Mesenchymal stem cell (in vitro differentiated cells and primary cell): ENCODE results near the gene DHX29.
"Not testable (repeated sequence)": the region's sequence is repeated elsewhere in the genome, so short reads cannot be mapped to it uniquely, and the experiment has no call there.

Experiments used
- DNase-seq: peaks from one replicate; pipeline ENCODE4 v3.0.0-alpha.2; 2013
- H2AFZ ChIP-seq: one replicate; pipeline ENCODE4 v1.6.1; 2013; ENCODE audit warnings: low read depth, mild to moderate bottlenecking, control low read depth, inconsistent platforms, low read length, moderate library complexity
- H2AK5ac ChIP-seq: 2 replicates; pipeline ENCODE4 v1.6.1; 2013; ENCODE audit warnings: low read length, moderate library complexity, mild to moderate bottlenecking, inconsistent platforms; ENCODE audit not compliant: severe bottlenecking
- H2BK120ac ChIP-seq: one replicate; pipeline ENCODE4 v1.6.1; 2013; ENCODE audit warnings: low read depth, mild to moderate bottlenecking, inconsistent platforms, low read length, moderate library complexity
- H2BK12ac ChIP-seq, 2 experiments: one replicate each; pipeline ENCODE4 v1.6.1; 2013; ENCODE audit warnings: inconsistent platforms in 2 of 2, low read length in 2 of 2, mild to moderate bottlenecking in 2 of 2, moderate library complexity in 2 of 2, control low read depth in 1 of 2
- H2BK15ac ChIP-seq: one replicate; pipeline ENCODE4 v1.6.1; 2013; ENCODE audit warnings: mild to moderate bottlenecking, low read depth, inconsistent platforms; ENCODE audit not compliant: poor library complexity, severe bottlenecking
- H2BK5ac ChIP-seq: 2 replicates; pipeline ENCODE4 v1.6.1; 2013; ENCODE audit warnings: low read depth, mild to moderate bottlenecking, low read length, control low read depth, inconsistent platforms; ENCODE audit not compliant: poor library complexity, severe bottlenecking
- H3K14ac ChIP-seq, 2 experiments: one replicate each; pipeline ENCODE4 v1.6.1; 2013; ENCODE audit warnings: inconsistent platforms in 2 of 2, low read length in 2 of 2, control low read depth in 1 of 2, mild to moderate bottlenecking in 1 of 2, moderate library complexity in 1 of 2
- H3K18ac ChIP-seq, 2 experiments: one replicate each; pipeline ENCODE4 v1.6.1; 2013; ENCODE audit warnings: inconsistent platforms in 2 of 2, low read length in 2 of 2, control low read depth in 1 of 2, low read depth in 1 of 2, mild to moderate bottlenecking in 1 of 2
- H3K23ac ChIP-seq, 2 experiments: one replicate each; pipeline ENCODE4 v1.6.1; 2013; ENCODE audit warnings: inconsistent platforms in 2 of 2, low read length in 2 of 2, mild to moderate bottlenecking in 2 of 2, moderate library complexity in 2 of 2, control low read depth in 1 of 2
- H3K27ac ChIP-seq: 2 replicates; pipeline ENCODE4 v1.5.1; 2013; ENCODE audit warnings: mild to moderate bottlenecking, moderate library complexity, low read length, control low read depth, inconsistent platforms; ENCODE audit not compliant: poor library complexity, severe bottlenecking
- H3K27me3 ChIP-seq, 2 experiments: 2 replicates each; pipeline versions ENCODE4 v1.6.1 to v1.7.0; 2013; ENCODE audit warnings: low read length in 2 of 2, mild to moderate bottlenecking in 2 of 2, moderate library complexity in 2 of 2, control low read depth in 1 of 2, inconsistent platforms in 1 of 2; ENCODE audit not compliant: control insufficient read depth in 1 of 2, insufficient read depth in 1 of 2
- H3K36me3 ChIP-seq, 2 experiments: 2 replicates each; pipeline versions ENCODE4 v1.6.1 to v1.7.0; 2013; ENCODE audit warnings: low read length in 2 of 2, control low read depth in 1 of 2, inconsistent platforms in 1 of 2, low read depth in 1 of 2, mild to moderate bottlenecking in 1 of 2; ENCODE audit not compliant: insufficient read depth in 2 of 2, control insufficient read depth in 1 of 2
- H3K4ac ChIP-seq, 2 experiments: one replicate each; pipeline ENCODE4 v1.6.1; 2013; ENCODE audit warnings: inconsistent platforms in 2 of 2, low read length in 2 of 2, mild to moderate bottlenecking in 2 of 2, moderate library complexity in 2 of 2, control low read depth in 1 of 2, low read depth in 1 of 2
- H3K4me1 ChIP-seq: 2 replicates; pipeline ENCODE4 v1.6.1; 2013; ENCODE audit warnings: low read depth, low read length, control low read depth; ENCODE audit not compliant: control insufficient read depth, insufficient read depth
- H3K4me2 ChIP-seq: 2 replicates; pipeline ENCODE4 v1.6.1; 2013; ENCODE audit warnings: low read length, mild to moderate bottlenecking, inconsistent platforms; ENCODE audit not compliant: poor library complexity, severe bottlenecking
- H3K4me3 ChIP-seq, 2 experiments: 2 replicates each; pipeline versions ENCODE4 v1.5.1 to v1.7.0; 2013; ENCODE audit warnings: low read length in 2 of 2, mild to moderate bottlenecking in 2 of 2, control low read depth in 1 of 2, low read depth in 1 of 2; ENCODE audit not compliant: insufficient read depth in 1 of 2
- H3K79me1 ChIP-seq: replicated peaks from 2 replicates; pipeline ENCODE4 v1.6.1; 2013; ENCODE audit warnings: mild to moderate bottlenecking, control low read depth, low read length, inconsistent platforms; ENCODE audit not compliant: poor library complexity, severe bottlenecking
- H3K9ac ChIP-seq: 2 replicates; pipeline ENCODE4 v1.7.0; 2013; ENCODE audit warnings: mild to moderate bottlenecking, low read length, moderate library complexity
- H3K9me3 ChIP-seq: 2 replicates; pipeline ENCODE4 v1.7.0; 2013; ENCODE audit warnings: mild to moderate bottlenecking, low read length; ENCODE audit not compliant: control insufficient read depth
- H4K8ac ChIP-seq: one replicate; pipeline ENCODE4 v1.6.1; 2013; ENCODE audit warnings: inconsistent platforms, mild to moderate bottlenecking, low read length, moderate library complexity
- H4K91ac ChIP-seq: one replicate; pipeline ENCODE4 v1.6.1; 2013; ENCODE audit warnings: mild to moderate bottlenecking, low read length, inconsistent platforms
- WGBS: methylation state at CpG from one replicate; pipeline ENCODE4 v1.1.7; 2013; ENCODE audit warnings: mixed read lengths; 5-methylcytosine and 5-hydroxymethylcytosine counted together

DHX29 gene

DNA sequence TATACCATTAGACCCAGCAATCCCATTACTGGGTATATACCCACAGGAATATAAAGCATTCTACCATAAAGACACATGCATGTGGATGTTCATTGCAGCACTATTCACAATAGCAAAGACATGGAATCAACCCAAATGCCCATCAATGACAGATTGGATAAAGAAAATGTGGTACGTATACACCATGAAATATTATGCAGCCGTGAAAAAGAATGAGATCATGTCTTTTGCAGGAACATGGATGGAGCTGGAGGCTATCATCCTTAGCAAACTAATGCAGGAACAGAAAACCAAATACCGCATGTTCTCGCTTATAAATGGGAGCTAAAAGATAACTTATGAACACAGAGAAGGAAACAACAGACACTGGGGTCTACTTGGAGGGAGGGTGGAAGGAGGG lies 10.7 kb upstream of the DHX29 start:
- not testable (repeated sequence) for H3K9ac ChIP-seq, H3K27me3 ChIP-seq, H3K9me3 ChIP-seq, H3K4me2 ChIP-seq, DNase-seq, H3K4ac ChIP-seq, H3K23ac ChIP-seq, H3K36me3 ChIP-seq, H3K4me3 ChIP-seq, H3K4me1 ChIP-seq, H2BK5ac ChIP-seq, H2BK15ac ChIP-seq, H2AFZ ChIP-seq, H3K18ac ChIP-seq, H3K27ac ChIP-seq, H4K8ac ChIP-seq, H3K14ac ChIP-seq, H2AK5ac ChIP-seq, H2BK12ac ChIP-seq, H2BK120ac ChIP-seq, H4K91ac ChIP-seq
- H3K79me1 ChIP-seq: peaks cover 12% of the 10 kb centered on the region
- 100% methylated on average over 4 of the region's 4 CpGs for WGBS

DNA sequence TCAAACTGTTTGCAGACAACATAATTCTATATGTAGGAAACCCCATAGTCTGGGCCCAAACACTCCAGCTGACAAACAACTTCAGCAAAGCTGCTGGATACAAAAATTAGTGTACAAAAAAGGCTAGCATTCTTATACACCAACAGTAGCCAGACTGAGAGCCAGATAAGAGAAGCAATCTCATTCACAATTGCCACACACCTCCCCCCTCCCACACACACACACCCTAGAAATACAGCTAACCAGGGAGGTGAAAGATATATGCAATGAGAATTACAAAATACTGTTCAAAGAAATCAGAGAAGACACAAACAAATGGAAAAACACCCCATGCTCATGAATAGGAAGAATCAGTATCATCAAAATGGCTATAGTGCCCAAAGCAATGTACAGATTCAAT lies 9.3 kb upstream of the DHX29 start:
- Histone ChIP-seq H2BK12ac (no peak overlapping the region), H3K4me2 (no peak overlapping the region), H4K8ac (no peak overlapping the region), H3K27me3 (no peaks in the 10 kb centered on the region), H3K9me3 (peaks cover 3% of the 10 kb centered on the region), H4K91ac (no peak overlapping the region), H2AK5ac (no peak overlapping the region), H3K23ac (no peak overlapping the region), H3K79me1 (peaks cover 10% of the 10 kb centered on the region), H2AFZ (no peak overlapping the region), H3K4me1 (peaks cover 3% of the 10 kb centered on the region), H3K36me3 (peaks cover 0 to 4% of the 10 kb centered on the region in 2 experiments), H2BK120ac (no peak overlapping the region), H3K18ac (no peak overlapping the region), H3K9ac (no peak overlapping the region), H3K4me3 (no peak overlapping the region), H3K27ac (no peak overlapping the region), H2BK5ac (no peak overlapping the region), H3K14ac (no peak overlapping the region), H2BK15ac (no peak overlapping the region), H3K4ac (no peak overlapping the region)
- DNase-seq: no peak

DNA sequence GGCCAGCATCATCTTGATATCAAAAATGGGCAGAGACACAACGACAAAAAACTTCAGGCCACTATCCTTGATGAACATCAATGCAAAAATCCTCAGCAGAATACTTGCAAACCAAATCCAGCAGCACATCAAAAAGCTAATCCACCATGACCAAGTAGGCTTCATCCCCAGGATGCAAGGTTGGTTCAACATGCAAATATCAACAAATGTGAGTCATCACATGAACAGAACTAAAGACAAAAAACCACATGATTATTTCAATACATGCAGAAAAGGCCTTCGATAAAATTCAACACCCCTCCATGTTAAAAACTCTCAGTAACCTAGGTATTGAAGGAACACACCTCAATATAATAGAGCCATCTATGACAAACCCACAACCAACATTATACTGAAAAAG lies 8.8 kb upstream of the DHX29 start:
- H3K79me1 ChIP-seq: peaks cover 10% of the 10 kb centered on the region
- H3K9ac ChIP-seq: no peak overlapping the region
- H2BK12ac ChIP-seq: no peak overlapping the region
- no peak overlapping the region for H4K8ac ChIP-seq
- no peak overlapping the region for H3K4me2 ChIP-seq
- H2AK5ac ChIP-seq: no peak overlapping the region
- H2BK120ac ChIP-seq: no peak overlapping the region
- H3K4me1 ChIP-seq: peaks cover 3% of the 10 kb centered on the region
- H2AFZ ChIP-seq: no peak overlapping the region
- WGBS: 99% methylated on average over 2 of the region's 2 CpGs
- no peak overlapping the region for H3K14ac ChIP-seq
- no peak overlapping the region for H2BK5ac ChIP-seq
- H3K27me3 ChIP-seq: no peaks in the 10 kb centered on the region
- H3K36me3 ChIP-seq: peaks cover 0 to 4% of the 10 kb centered on the region in 2 experiments
- H2BK15ac ChIP-seq: no peak overlapping the region
- no peak overlapping the region for H3K23ac ChIP-seq
- DNase-seq: no peak
- H3K27ac ChIP-seq: no peak overlapping the region
- no peak overlapping the region for H3K4me3 ChIP-seq
- peaks cover 3% of the 10 kb centered on the region for H3K9me3 ChIP-seq
- no peak overlapping the region for H3K18ac ChIP-seq
- H3K4ac ChIP-seq: no peak overlapping the region
- no peak overlapping the region for H4K91ac ChIP-seq

- H2BK12ac ChIP-seq: no peak overlapping the region
- no peak overlapping the region for H2BK120ac ChIP-seq
- no peak overlapping the region for H2BK5ac ChIP-seq
- H3K9me3 ChIP-seq: peaks cover 3% of the 10 kb centered on the region
- H3K4ac ChIP-seq: no peak overlapping the region
- H3K23ac ChIP-seq: no peak overlapping the region
- peaks cover 0 to 4% of the 10 kb centered on the region in 2 experiments for H3K36me3 ChIP-seq
- H2BK15ac ChIP-seq: no peak overlapping the region
- no peak overlapping the region for H2AK5ac ChIP-seq
- 87% methylated on average over 4 of the region's 5 CpGs for WGBS
- H3K27ac ChIP-seq: no peak overlapping the region
- H3K4me3 ChIP-seq: no peak overlapping the region
- H3K79me1 ChIP-seq: peaks cover 10% of the 10 kb centered on the region
- no peak overlapping the region for H3K18ac ChIP-seq
- no peak overlapping the region for H3K4me2 ChIP-seq
- no peaks in the 10 kb centered on the region for H3K27me3 ChIP-seq
- H4K8ac ChIP-seq: no peak overlapping the region
- no peak overlapping the region for H3K9ac ChIP-seq
- no peak overlapping the region for H4K91ac ChIP-seq
- no peak overlapping the region for H2AFZ ChIP-seq
- H3K14ac ChIP-seq: no peak overlapping the region
- DNase-seq: no peak
- peaks cover 3% of the 10 kb centered on the region for H3K4me1 ChIP-seq
Observed at GRCh38 chr5:55313870-55314617, 6.5 kb upstream of the DHX29 start.
